GDM1 (cell line): ENCODE results near the gene SLC22A17.
"Not testable (repeated sequence)": the region's sequence is repeated elsewhere in the genome, so short reads cannot be mapped to it uniquely, and the experiment has no call there.

Experiments used
- DNase-seq: peaks from one replicate; lab custom pipeline; 2025; lab: John Stamatoyannopoulos, UW

Gene SLC22A17

GRCh38 chr14:23339506-23340268, 13.0 kb downstream of the SLC22A17 start:
- no peak for DNase-seq

GRCh38 chr14:23335623-23336022, 17.1 kb downstream of the SLC22A17 start:
- no peak for DNase-seq

- DNase-seq = peak; percentile 58
These were observed 24.5 kb downstream of the SLC22A17 start for GRCh38 chr14:23327947-23328744.

- no peak for DNase-seq
These were observed 26.0 kb downstream of the SLC22A17 start for GRCh38 chr14:23326491-23327332.

- not testable (repeated sequence) for DNase-seq
These were observed 26.9 kb downstream of the SLC22A17 start for GRCh38 chr14:23325746-23326145.

- no peak for DNase-seq
These were observed 27.7 kb downstream of the SLC22A17 start for GRCh38 chr14:23324993-23325392.

- no peak for DNase-seq
These were observed 28.2 kb downstream of the SLC22A17 start for GRCh38 chr14:23324455-23324846.

- DNase-seq = no peak
These were observed 28.7 kb downstream of the SLC22A17 start for GRCh38 chr14:23323838-23324454.

GRCh38 chr14:23322568-23323517, 29.8 kb downstream of the SLC22A17 start:
- DNase-seq = no peak

GRCh38 chr14:23321572-23322547, 30.8 kb downstream of the SLC22A17 start:
- no peak for DNase-seq

- peak; percentile 100 for DNase-seq
These were observed 31.8 kb downstream of the SLC22A17 start, which contains the start of gene PABPN1 for GRCh38 chr14:23320584-23321571. PABPN1 (plus strand) TSS chr14:23321457; CDS start chr14:23321470, 13 bp downstream.

- DNase-seq = no peak
These were observed 32.7 kb downstream of the SLC22A17 start for GRCh38 chr14:23319746-23320583.

GRCh38 chr14:23316300-23316699, 36.4 kb downstream of the SLC22A17 start:
- DNase-seq = no peak

GRCh38 chr14:23310546-23310945, 42.1 kb downstream of the SLC22A17 start:
- no peak for DNase-seq

- no peak for DNase-seq
These were observed 43.8 kb downstream of the SLC22A17 start for GRCh38 chr14:23308721-23309445.
